NB4 (cell line): Measurements from ENCODE around the gene CSTPP1.
"Not testable (repeated sequence)": the region's sequence is repeated elsewhere in the genome, so short reads cannot be mapped to it uniquely, and the experiment has no call there.

ENCODE experiments used
- DNase-seq: peaks from one replicate; pipeline ENCODE4 v3.0.0; 2010; ENCODE audit warnings: low read depth
- H3K4me3 ChIP-seq: one replicate; pipeline ENCODE4 v1.5.1; 2011; ENCODE audit warnings: mild to moderate bottlenecking, low read depth, low read length, moderate library complexity
- MYC ChIP-seq: IDR thresholded peaks from 2 replicates; pipeline ENCODE4 v1.6.1; 2011; ENCODE audit warnings: low read depth, low read length
- POLR2A ChIP-seq: IDR thresholded peaks from 2 replicates; pipeline ENCODE4 v1.6.1; 2011; ENCODE audit warnings: mild to moderate bottlenecking; ENCODE audit not compliant: insufficient read length; ENCODE audit errors: extremely low read depth
- TF ChIP-seq, protein P1 (sequence below): IDR thresholded peaks from one replicate; pipeline ENCODE4 v1.5.1; 2012; ENCODE audit warnings: low read depth, low read length
- TF ChIP-seq, protein P2 (sequence below): IDR thresholded peaks from 2 replicates; pipeline ENCODE4 v1.6.1; 2011; ENCODE audit warnings: low read depth, low read length

Gene CSTPP1

DNA sequence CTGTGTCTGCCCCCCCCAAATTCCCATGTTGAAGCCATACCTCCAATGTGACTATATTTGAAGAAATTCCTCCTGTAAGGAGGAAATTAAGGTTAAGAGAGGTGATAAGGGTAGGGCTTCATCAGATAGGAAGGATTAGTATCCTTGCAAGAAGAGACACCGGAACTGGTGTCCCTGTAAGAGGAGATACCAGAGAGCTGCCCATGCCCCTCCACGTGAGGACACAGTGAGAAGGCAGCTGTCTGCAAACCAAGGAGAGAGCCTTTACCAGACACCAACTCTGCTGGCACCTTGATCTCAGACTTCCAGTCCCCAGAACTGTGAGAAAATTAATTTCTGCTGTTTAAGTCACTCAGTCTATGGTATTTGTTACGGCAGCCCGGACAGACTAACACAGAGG lies 130.8 kb downstream of the CSTPP1 start:
- no peak overlapping the region for H3K4me3 ChIP-seq
- no peak for DNase-seq
- TF ChIP-seq POLR2A (no peak), MYC (no peak)
- TF ChIP-seq, protein P1, sequence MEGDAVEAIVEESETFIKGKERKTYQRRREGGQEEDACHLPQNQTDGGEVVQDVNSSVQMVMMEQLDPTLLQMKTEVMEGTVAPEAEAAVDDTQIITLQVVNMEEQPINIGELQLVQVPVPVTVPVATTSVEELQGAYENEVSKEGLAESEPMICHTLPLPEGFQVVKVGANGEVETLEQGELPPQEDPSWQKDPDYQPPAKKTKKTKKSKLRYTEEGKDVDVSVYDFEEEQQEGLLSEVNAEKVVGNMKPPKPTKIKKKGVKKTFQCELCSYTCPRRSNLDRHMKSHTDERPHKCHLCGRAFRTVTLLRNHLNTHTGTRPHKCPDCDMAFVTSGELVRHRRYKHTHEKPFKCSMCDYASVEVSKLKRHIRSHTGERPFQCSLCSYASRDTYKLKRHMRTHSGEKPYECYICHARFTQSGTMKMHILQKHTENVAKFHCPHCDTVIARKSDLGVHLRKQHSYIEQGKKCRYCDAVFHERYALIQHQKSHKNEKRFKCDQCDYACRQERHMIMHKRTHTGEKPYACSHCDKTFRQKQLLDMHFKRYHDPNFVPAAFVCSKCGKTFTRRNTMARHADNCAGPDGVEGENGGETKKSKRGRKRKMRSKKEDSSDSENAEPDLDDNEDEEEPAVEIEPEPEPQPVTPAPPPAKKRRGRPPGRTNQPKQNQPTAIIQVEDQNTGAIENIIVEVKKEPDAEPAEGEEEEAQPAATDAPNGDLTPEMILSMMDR = no peak
- TF ChIP-seq, protein P2, sequence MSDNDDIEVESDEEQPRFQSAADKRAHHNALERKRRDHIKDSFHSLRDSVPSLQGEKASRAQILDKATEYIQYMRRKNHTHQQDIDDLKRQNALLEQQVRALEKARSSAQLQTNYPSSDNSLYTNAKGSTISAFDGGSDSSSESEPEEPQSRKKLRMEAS = no peak

DNA sequence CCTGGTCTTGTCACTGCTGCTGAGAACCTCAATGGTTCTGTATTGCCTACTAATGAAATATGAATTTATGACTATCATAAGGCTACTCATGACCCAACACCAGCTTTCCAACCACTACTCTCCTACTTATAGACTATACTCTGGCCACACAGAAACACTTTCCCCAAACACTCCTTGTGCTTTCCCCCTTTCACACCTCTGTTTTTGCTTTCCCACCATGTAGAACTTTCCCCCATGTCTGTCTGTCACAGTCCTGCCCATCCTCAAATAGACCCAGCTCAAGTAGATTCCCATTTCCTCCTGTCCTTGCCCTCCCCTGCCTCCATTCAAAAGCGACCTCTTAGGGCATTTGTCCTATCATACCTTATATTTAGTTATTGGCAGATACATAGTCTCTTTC lies 134.2 kb downstream of the CSTPP1 start:
- no peak overlapping the region for H3K4me3 ChIP-seq
- no peak for DNase-seq
- TF ChIP-seq POLR2A = no peak
- TF ChIP-seq, protein P2 = no peak
- TF ChIP-seq, protein P1 = no peak

DNA sequence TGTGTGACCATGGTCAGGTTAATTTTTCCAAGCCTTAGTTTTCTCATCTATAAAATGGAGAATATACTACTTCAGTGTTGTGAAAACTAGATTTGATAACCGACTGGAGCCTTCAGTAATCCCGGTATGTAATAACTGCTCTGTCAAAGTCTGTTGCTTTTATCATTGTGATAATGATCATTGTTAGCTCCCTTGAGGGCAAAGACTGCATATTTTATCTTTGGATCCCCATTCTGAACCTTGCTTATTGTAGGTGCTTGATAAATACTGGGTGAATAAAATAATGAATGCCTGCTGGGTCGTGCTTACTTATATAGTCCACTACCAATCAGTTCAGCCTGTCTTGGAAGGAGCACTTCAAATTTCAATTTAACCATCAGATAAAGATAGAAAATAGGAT lies 134.8 kb downstream of the CSTPP1 start:
- TF ChIP-seq MYC (no peak), POLR2A (no peak)
- TF ChIP-seq, protein P1 = no peak
- TF ChIP-seq, protein P2 = no peak
- no peak for DNase-seq
- no peak overlapping the region for H3K4me3 ChIP-seq

DNA sequence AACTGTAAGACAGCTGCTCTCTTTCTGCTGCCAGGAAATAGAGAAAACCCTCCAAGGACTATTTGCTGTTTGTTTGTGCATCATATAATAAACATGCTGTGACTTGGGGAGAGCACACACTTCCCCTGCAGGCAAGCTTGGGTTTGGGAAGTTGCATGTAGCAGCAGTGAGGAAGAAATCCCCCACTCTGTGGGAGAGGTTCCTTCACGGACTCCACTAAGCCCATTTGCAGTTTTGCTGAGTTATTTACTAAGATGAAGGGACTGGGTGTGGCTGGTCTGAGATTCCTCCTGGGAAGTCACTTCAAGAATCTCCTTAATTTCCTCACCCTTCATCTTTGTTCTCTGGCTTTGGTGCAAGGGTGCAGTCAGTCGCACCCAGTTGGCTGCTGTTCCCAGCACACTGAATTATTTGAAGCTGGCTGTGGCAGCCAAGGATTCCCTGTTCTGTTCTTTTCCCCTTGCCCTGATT lies 135.3 kb downstream of the CSTPP1 start:
- H3K4me3 ChIP-seq = no peak overlapping the region
- DNase-seq = no peak
- no peak for TF ChIP-seq POLR2A
- TF ChIP-seq, protein P2 = no peak
- TF ChIP-seq, protein P1 = no peak
- TF ChIP-seq MYC = no peak

DNA sequence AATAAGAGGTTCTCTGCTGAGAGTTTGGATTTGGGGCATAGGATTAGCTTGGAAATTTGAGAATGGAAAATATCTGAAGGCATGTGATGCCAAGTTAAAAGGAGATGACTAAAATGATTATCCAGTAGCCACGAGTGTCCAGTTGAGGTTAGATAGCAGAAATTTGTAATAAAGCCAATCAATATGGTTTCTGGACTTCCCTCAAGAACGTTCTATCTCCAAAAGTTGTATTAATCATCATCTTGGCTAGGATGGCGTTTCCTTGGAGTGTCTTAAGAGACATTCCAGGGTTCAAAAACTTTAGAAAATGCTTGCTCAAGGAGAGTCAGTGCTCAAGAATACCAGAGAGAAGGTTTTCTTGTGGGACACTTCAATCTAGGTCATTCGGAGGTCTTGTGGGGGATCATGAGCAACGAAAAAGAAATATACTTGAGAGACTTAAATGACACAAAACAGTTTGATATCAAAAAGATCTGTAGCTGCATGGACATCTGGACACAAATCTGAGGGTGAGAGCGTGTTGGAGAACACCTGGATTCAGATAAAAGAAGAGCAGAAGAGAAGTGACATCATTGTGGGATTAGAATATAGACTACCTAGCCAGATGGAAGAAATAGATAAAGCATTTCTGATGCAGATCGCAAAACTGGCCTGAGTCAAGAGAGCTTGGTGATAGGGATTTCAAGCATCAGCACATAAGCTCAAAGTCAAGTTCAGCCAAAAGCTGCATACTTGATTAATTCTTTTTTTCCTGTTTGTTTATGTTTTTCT lies 142.4 kb downstream of the CSTPP1 start:
- H3K4me3 ChIP-seq = no peak overlapping the region
- TF ChIP-seq MYC (no peak), POLR2A (no peak)
- TF ChIP-seq, protein P2 = no peak
- TF ChIP-seq, protein P1 = no peak
- no peak for DNase-seq

DNA sequence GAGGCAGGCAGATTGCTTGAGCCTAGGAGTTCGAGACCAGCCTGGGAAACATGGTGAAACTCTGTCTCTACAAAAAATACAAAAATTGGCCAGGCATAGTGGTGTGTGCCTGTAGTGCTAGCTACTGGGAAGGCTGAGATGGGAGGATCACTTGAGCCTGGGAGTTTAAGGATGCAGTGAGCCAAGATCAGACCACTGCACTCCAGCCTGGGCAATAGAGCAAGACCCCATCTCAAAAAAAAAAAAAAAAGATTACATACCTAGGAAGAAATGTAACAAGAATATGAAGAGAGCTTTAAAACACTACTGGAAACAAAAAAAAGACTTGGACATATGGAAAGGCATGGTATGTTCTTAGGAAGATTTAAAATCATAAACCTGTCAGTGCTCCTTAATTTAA lies 144.2 kb downstream of the CSTPP1 start:
- not testable (repeated sequence) for H3K4me3 ChIP-seq, DNase-seq
